HepG2 (cell line): Measurements from ENCODE around the gene GSTCD. TPM values are rescaled to one million over a fixed set of nuclear protein-coding genes. Genes with fewer than 3 reads are reported as not detected.

Experiments used
- ATAC-seq: fragments of 200-7000 bp; cut with Tn5 transposase; 3 replicates; pipeline ENCODE4 v1.9.1; 2020; ENCODE audit warnings: mild to moderate bottlenecking, moderate library complexity
- Bru-seq: library from RNA; stranded (reverse); fragments of 400-500 nt; gene quantifications from one replicate; lab custom pipeline; 2021; lab: Mats Ljungman, UMichigan
- BruChase-seq, 2 experiments: library from RNA; stranded (reverse); fragments of 400-500 nt; gene quantifications; one replicate each; lab custom pipeline; 2021; lab: Mats Ljungman, UMichigan
- BruUV-seq: library from RNA; stranded (reverse); fragments of 400-500 nt; replicated peaks from 2 replicates; lab custom pipeline; 2021; lab: Mats Ljungman, UMichigan
- CTCF ChIA-PET: fragments of 300-600 bp; formaldehyde crosslinking; extraction: SDS; loops from one replicate; lab custom pipeline; 2021; ENCODE audit warnings: low total read pairs, inconsistent platforms, low intra/inter-chr PET ratio; lab: Yijun Ruan, JAX
- POLR2A ChIA-PET: fragments of 350-600 bp; sonication (Branson Sonifier 250); formaldehyde crosslinking; loops from one replicate; lab custom pipeline; 2020; ENCODE audit warnings: antibody characterized with exemption, inconsistent platforms; lab: Yijun Ruan, JAX
- DNase-seq: peaks from one replicate; pipeline ENCODE4 v3.0.0-alpha.2; 2015; ENCODE audit warnings: low spot score
- FAIRE-seq: peaks from 3 replicates; lab custom pipeline; 2011; peaks lifted over from hg19 to GRCh38; lab: Jason Lieb, UNC
- H2AFZ ChIP-seq: one replicate; pipeline ENCODE4 v1.6.1; 2011; ENCODE audit warnings: low read length, inconsistent platforms
- H3K27ac ChIP-seq: fragments of 300-600 bp; 3 replicates; pipeline ENCODE4 v1.8.0; 2011; ENCODE audit warnings: mixed run types, mild to moderate bottlenecking, mixed read lengths, low read length, inconsistent platforms; ENCODE audit not compliant: insufficient read depth; ENCODE audit errors: extremely low read length
- H3K27me3 ChIP-seq, 2 experiments: fragments of 200-600 bp in 1 of 2; 2 replicates in 1 of 2; 3 replicates in 1 of 2; pipeline versions ENCODE4 v1.6.0 to v1.8.0; 2011; ENCODE audit warnings: low read length in 2 of 2, mild to moderate bottlenecking in 2 of 2, moderate library complexity in 2 of 2, inconsistent platforms in 1 of 2; ENCODE audit not compliant: insufficient read depth in 2 of 2, control insufficient read depth in 1 of 2
- H3K36me3 ChIP-seq, 2 experiments: fragments of 200-600 bp in 1 of 2; replicated peaks in 1 of 2; 2 replicates in 1 of 2; 3 replicates in 1 of 2; pipeline versions ENCODE4 v1.5.1 to v1.8.0; 2011; ENCODE audit warnings: low read length in 2 of 2, inconsistent platforms in 1 of 2; ENCODE audit not compliant: insufficient read depth in 2 of 2, control insufficient read depth in 1 of 2
- H3K4me1 ChIP-seq: 2 replicates; pipeline ENCODE4 v1.5.1; 2012; ENCODE audit warnings: low read length, inconsistent platforms; ENCODE audit not compliant: insufficient read depth
- H3K4me2 ChIP-seq: 2 replicates; pipeline ENCODE4 v1.6.0; 2011; ENCODE audit warnings: low read depth, low read length, inconsistent platforms
- H3K4me3 ChIP-seq, 3 experiments: fragments of 200-600 bp in 1 of 3; sonication (generic), shearing (Covaris generic) in 1 of 3; replicated peaks in 1 of 3; 2 replicates each; pipeline ENCODE4 v1.5.1; 2011 to 2016; ENCODE audit warnings: low read length in 3 of 3, inconsistent platforms in 2 of 3, low read depth in 2 of 3, mild to moderate bottlenecking in 2 of 3, control low read depth in 1 of 3, mixed read lengths in 1 of 3; ENCODE audit not compliant: insufficient read depth in 1 of 3
- H3K79me2 ChIP-seq: one replicate; pipeline ENCODE4 v1.6.1; 2011; ENCODE audit warnings: low read length, inconsistent platforms; ENCODE audit not compliant: insufficient read depth
- H3K9ac ChIP-seq: 2 replicates; pipeline ENCODE4 v1.6.0; 2011; ENCODE audit warnings: mild to moderate bottlenecking, low read depth, low read length, inconsistent platforms; ENCODE audit not compliant: insufficient read depth
- H3K9me3 ChIP-seq: 2 replicates; pipeline ENCODE4 v1.5.1; 2012; ENCODE audit warnings: mild to moderate bottlenecking, low read length
- H4K20me1 ChIP-seq: 2 replicates; pipeline ENCODE4 v1.6.0; 2011; ENCODE audit warnings: inconsistent platforms, mild to moderate bottlenecking, low read length, moderate library complexity; ENCODE audit not compliant: insufficient read depth
- BRCA1 ChIP-seq: sonication (generic); formaldehyde crosslinking; IDR thresholded peaks from 2 replicates; pipeline ENCODE4 v1.4.0; 2020; ENCODE audit warnings: missing genetic modification reagents
- BRD4 ChIP-seq: sonication (generic); formaldehyde crosslinking; IDR thresholded peaks from 2 replicates; pipeline ENCODE4 v1.4.0; 2020; ENCODE audit warnings: missing genetic modification reagents
- EHMT2 ChIP-seq: fragments of 200-600 bp; sonication (generic); IDR thresholded peaks from 2 replicates; pipeline ENCODE4 v1.7.0; 2017; ENCODE audit warnings: antibody characterized with exemption, low read depth, low read length, borderline replicate concordance
- FOXA1 ChIP-seq, 2 experiments: fragments of 450-650 bp in 1 of 2; sonication (generic) in 1 of 2; formaldehyde crosslinking in 1 of 2; IDR thresholded peaks; 2 replicates each; pipeline versions ENCODE4 v1.4.0 to v1.6.1; 2016 to 2020; ENCODE audit warnings: missing genetic modification reagents in 1 of 2
- HES4 ChIP-seq: sonication (generic); formaldehyde crosslinking; IDR thresholded peaks from 2 replicates; pipeline ENCODE4 v1.9.0; 2021; ENCODE audit warnings: mild to moderate bottlenecking, missing genetic modification reagents, borderline replicate concordance
- KMT2B ChIP-seq: IDR thresholded peaks from 2 replicates; pipeline ENCODE4 v1.6.1; 2016; ENCODE audit warnings: missing genetic modification reagents, missing compliant biosample characterization
- ZNF317 ChIP-seq: sonication (generic); formaldehyde crosslinking; IDR thresholded peaks from 2 replicates; pipeline ENCODE4 v1.5.0; 2020; ENCODE audit warnings: mild to moderate bottlenecking, missing genetic modification reagents
- ZNF460 ChIP-seq: sonication (generic); formaldehyde crosslinking; IDR thresholded peaks from 2 replicates; pipeline ENCODE4 v1.5.1; 2020; ENCODE audit warnings: missing genetic modification reagents, mild to moderate bottlenecking, borderline replicate concordance
- ZNF563 ChIP-seq: sonication (generic); formaldehyde crosslinking; IDR thresholded peaks from 2 replicates; pipeline ENCODE4 v1.8.0; 2022; ENCODE audit warnings: mild to moderate bottlenecking, moderate library complexity, missing genetic modification reagents
- ZNF777 ChIP-seq: sonication (generic); formaldehyde crosslinking; IDR thresholded peaks from 2 replicates; pipeline ENCODE4 v1.4.0; 2020; ENCODE audit warnings: missing genetic modification reagents
- ZNF878 ChIP-seq: sonication (generic); formaldehyde crosslinking; IDR thresholded peaks from 2 replicates; pipeline ENCODE4 v1.8.1; 2023; ENCODE audit warnings: mild to moderate bottlenecking, missing genetic modification reagents, moderate library complexity
- whole genome bisulfite sequencing: methylation state at CpG from one replicate; pipeline ENCODE4 v1.1.6; 2017; ENCODE audit warnings: low lambda C conversion rate; 5-methylcytosine and 5-hydroxymethylcytosine counted together
- in situ Hi-C: cut with HindIII; loops from 2 replicates; pipeline ENCODE4 v1.10.0; 2017; ENCODE audit warnings: low pct_unique_long_range_greater_than_20kb; ENCODE audit not compliant: extremely low pct_ligation_motif_present
- intact Hi-C: fragments of 100-400 bp; cut with micrococcal nuclease; formaldehyde crosslinking; loops from one replicate; pipeline ENCODE4 v1.10.0; 2022; ENCODE audit not compliant: unreplicated experiment
- long read RNA-seq, 2 experiments: library from RNA in 1 of 2; library from polyadenylated mRNA in 1 of 2; stranded (forward) in 1 of 2; unstranded in 1 of 2; transcript quantifications; one replicate each; pipeline ENCODE4 v2.0.0, GENCODE V29; 2019 to 2022
- polyA minus RNA-seq, 3 experiments: library from RNA; depleted of rRNA, polyadenylated mRNA; stranded (reverse); fragments of >200 nt; gene quantifications; 2 replicates each; pipeline ENCODE4 v1.2.3, GENCODE V29; 2011; ENCODE audit warnings: low replicate concordance in 1 of 3
- polyA plus RNA-seq, 8 experiments: library from polyadenylated mRNA; depleted of rRNA in 3 of 8; stranded (reverse) in 7 of 8; unstranded in 1 of 8; fragments of >200 nt; fragmentation: Illumina TruSeq in 4 of 8; extraction: Trizol in 4 of 8; gene quantifications; 2 replicates each; pipeline versions ENCODE4 v1.2.1 to v1.2.3, GENCODE V29; 2011 to 2016; ENCODE audit warnings: low read depth in 4 of 8, missing spikeins in 1 of 8, mixed read lengths in 1 of 8; ENCODE audit not compliant: insufficient read depth in 1 of 8
- total RNA-seq, 5 experiments: library from RNA; depleted of rRNA; stranded (reverse); fragments of >200 nt; fragmentation: Illumina TruSeq; extraction: Trizol; gene quantifications; 2 replicates each; pipeline ENCODE4 v1.2.3, GENCODE V29; 2016; ENCODE audit warnings: low read depth in 1 of 5
- TF ChIP-seq, protein P1 (sequence below): sonication (generic); formaldehyde crosslinking; IDR thresholded peaks from 2 replicates; pipeline ENCODE4 v1.4.0; 2020; ENCODE audit warnings: missing genetic modification reagents, borderline replicate concordance

Gene GSTCD, protein sequence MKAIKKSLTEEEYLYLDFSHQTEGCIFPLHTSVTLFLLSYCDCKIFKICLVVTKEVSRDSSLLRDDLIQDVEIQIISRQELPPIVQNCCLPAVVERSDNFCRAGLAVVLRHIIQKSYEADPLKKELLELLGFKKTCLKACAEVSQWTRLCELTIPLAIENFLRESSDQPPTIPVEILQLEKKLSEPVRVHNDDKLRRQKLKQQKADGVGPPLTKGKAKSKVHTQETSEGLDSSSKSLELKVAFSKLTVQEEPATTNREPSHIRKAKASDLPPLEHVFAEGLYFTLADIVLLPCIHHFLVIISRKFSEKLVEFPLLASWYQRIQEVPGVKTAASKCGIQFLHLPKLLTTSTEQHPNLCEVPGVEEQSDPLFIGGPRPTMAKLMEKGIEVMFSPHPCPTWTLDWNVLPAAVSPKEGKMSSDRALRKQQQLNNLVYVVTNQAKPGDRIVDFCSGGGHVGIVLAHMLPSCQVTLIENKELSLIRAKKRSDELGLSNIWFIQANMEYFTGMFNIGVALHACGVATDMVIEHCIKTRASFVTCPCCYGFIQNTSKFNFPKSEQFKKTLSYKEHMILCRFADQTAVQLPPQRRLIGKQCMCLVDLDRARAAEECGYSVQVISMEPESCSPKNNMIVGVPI
- total RNA-seq (2016; rRNA removed; fragmentation: Illumina TruSeq; extraction: Trizol): 30.8 and 38.7 TPM in 2 replicates
- total RNA-seq (2016; cell fraction: cytosol; rRNA removed; fragmentation: Illumina TruSeq; extraction: Trizol; ENCODE audit: low read depth): 8.2 and 9.8 TPM in 2 replicates
- total RNA-seq (2016; cell fraction: insoluble cytoplasmic fraction; rRNA removed; fragmentation: Illumina TruSeq; extraction: Trizol): 29.7 and 37.3 TPM in 2 replicates
- total RNA-seq (2016; cell fraction: membrane; rRNA removed; fragmentation: Illumina TruSeq; extraction: Trizol): 14.8 and 16.0 TPM in 2 replicates
- 32.5 and 34.0 TPM in 2 replicates for total RNA-seq (2016; cell fraction: nucleus; rRNA removed; fragmentation: Illumina TruSeq; extraction: Trizol)
- polyA plus RNA-seq (2011; rRNA removed): 6.7 and 7.9 TPM in 2 replicates
- polyA plus RNA-seq (2011; cell fraction: cytosol; rRNA removed): 4.1 and 4.5 TPM in 2 replicates
- polyA plus RNA-seq (2011; cell fraction: nucleus; rRNA removed): 3.7 and 4.3 TPM in 2 replicates
- polyA plus RNA-seq (2012): 4.2 and 6.7 TPM in 2 replicates
- polyA plus RNA-seq (2016; cell fraction: cytosol; fragmentation: Illumina TruSeq; extraction: Trizol; ENCODE audit: low read depth): 0.76 and 0.88 TPM in 2 replicates
- 17.7 and 19.5 TPM in 2 replicates for polyA plus RNA-seq (2016; cell fraction: insoluble cytoplasmic fraction; fragmentation: Illumina TruSeq; extraction: Trizol; ENCODE audit: low read depth)
- 3.2 TPM in 2 replicates for polyA plus RNA-seq (2016; cell fraction: membrane; fragmentation: Illumina TruSeq; extraction: Trizol; ENCODE audit: low read depth)
- 13.4 and 14.3 TPM in 2 replicates for polyA plus RNA-seq (2016; cell fraction: nucleus; fragmentation: Illumina TruSeq; extraction: Trizol; ENCODE audit: insufficient read depth, low read depth)
- polyA minus RNA-seq (2011; rRNA and poly(A)+ RNA removed; ENCODE audit: low replicate concordance): 7.8 and 9.3 TPM in 2 replicates
- 9.1 and 9.4 TPM in 2 replicates for polyA minus RNA-seq (2011; cell fraction: cytosol; rRNA and poly(A)+ RNA removed)
- polyA minus RNA-seq (2011; cell fraction: nucleus; rRNA and poly(A)+ RNA removed): 21.8 and 26.5 TPM in 2 replicates
- Bru-seq, nascent RNA: percentile 59 among the genes with signal in this experiment
- percentile 55 among the genes with signal in this experiment for BruChase-seq, experiment 1, labeled RNA remaining after a 6-hour chase
- BruChase-seq, experiment 2, labeled RNA remaining after a 2-hour chase: percentile 59 among the genes with signal in this experiment
- long read RNA-seq, experiment 1, full-length matches to known transcripts: 1 of 4 reads
- long read RNA-seq, experiment 1, partial matches to known transcripts: 0 of 4 reads
- long read RNA-seq, experiment 1, other reads (novel, unspliced or antisense): 3 of 4 reads
- long read RNA-seq, experiment 2, partial matches to known transcripts: 1 of 10 reads
- long read RNA-seq, experiment 2, other reads (novel, unspliced or antisense): 9 of 10 reads

DNA sequence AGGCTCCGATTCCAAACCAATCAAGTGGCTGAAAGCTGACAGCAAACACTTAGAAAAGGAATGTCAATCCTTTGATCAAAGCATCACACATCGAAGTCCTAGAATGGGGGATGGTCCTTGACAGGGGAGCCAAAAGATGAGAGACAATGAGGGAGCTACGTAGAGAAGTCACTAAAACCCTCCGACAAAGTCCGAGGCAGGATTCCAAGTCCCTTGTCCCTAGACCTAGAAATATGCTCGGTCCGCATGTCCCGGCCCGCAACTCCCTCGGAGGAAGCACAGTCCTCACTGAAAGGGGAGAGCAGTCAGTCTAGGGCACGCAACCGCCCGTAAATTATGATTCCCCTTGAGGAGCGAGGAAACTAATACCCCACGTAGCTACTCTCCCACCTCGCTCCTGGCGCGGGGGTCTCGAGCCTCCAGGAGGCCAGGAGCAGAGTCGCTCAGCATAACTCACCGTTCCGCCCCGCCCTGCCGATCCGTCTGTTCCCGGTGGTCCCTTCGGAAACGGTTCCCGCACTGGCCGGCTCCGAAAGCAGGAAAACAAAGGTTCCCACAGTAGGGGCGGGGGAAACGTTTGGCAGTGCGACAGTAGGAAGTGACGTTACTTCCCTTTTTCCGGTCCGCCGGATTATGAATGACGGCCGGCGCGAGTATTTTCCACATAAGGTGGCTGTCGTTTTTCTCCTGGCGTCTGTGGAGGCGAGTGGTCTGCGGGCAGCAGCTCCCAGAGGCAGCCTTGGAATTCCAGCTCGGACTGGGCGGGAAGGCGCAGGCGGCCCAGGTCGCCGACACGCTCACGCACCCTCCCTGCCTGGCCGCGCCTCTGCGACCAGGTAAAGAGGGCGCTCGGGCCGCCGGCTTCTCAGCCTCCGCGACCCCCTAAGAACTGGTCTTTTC is at the start of gene GSTCD, which contains the start of gene INTS12:
Gene GSTCD (plus strand): TSS at position 604 of the 900 bp plus-strand sequence. CDS start 8,830 bp downstream, outside the sequence.
Gene INTS12 (minus strand): TSS at position 509 of the 900 bp plus-strand sequence. CDS start 8,684 bp downstream, outside the sequence.
- ChIA-PET CTCF (no interaction called here), POLR2A (no interaction called here)
- Histone ChIP-seq H3K27me3 (no peaks in the 10 kb centered on the region; a peak in 1 of 5 replicates), H3K9me3 (no peaks in the 10 kb centered on the region), H3K36me3 (no peaks in the 10 kb centered on the region), H2AFZ (peak within 1 kb of the TSS; percentile 99), H4K20me1 (no peaks in the 10 kb centered on the region; the same call in 1 of the 2 replicates), H3K79me2 (peaks cover 62% of the 10 kb centered on the region), H3K4me3 (peak within 1 kb of the TSS; percentile 80 to 98 (median 82)), H3K4me1 (peaks cover 40% of the 10 kb centered on the region), H3K27ac (peak within 1 kb of the TSS; percentile 90), H3K9ac (peak within 1 kb of the TSS; percentile 94), H3K4me2 (peak within 1 kb of the TSS; percentile 86)
- no TSS peak for BruUV-seq
- no peak for FAIRE-seq
- peak; percentile 93 for ATAC-seq
- DNase-seq: peak; percentile 82
- in situ Hi-C loops (no loop called here), intact Hi-C loops (loop anchor here (1.0 to 10.0 kb wide), 4 partner anchors 186 to 606 kb away; partner anchors contain the start of genes AIMP1, NPNT, TBCK and TET2)
- WGBS: 0% methylated on average over 8 of the region's 63 CpGs
- peak; percentile 85; the same call in 1 of the 2 replicates for TF ChIP-seq HES4
- TF ChIP-seq BRD4 (CRISPR knock-in tag): peak; percentile 89
- TF ChIP-seq ZNF878 (CRISPR knock-in tag): peak; percentile 99
- peak; percentile 100 for TF ChIP-seq KMT2B
- peak; percentile 88 for TF ChIP-seq ZNF317 (CRISPR knock-in tag)
- TF ChIP-seq BRCA1 (CRISPR knock-in tag): peak; percentile 44; the same call in 1 of the 2 replicates
- TF ChIP-seq ZNF777 (CRISPR knock-in tag): 0 out of 2 replicates have a peak, but pooled peaks have one; percentile 51
- no peak; the same call in 1 of the 2 replicates for TF ChIP-seq EHMT2
- peak; percentile 36; the same call in 1 of the 2 replicates for TF ChIP-seq ZNF563
- TF ChIP-seq, protein P1, sequence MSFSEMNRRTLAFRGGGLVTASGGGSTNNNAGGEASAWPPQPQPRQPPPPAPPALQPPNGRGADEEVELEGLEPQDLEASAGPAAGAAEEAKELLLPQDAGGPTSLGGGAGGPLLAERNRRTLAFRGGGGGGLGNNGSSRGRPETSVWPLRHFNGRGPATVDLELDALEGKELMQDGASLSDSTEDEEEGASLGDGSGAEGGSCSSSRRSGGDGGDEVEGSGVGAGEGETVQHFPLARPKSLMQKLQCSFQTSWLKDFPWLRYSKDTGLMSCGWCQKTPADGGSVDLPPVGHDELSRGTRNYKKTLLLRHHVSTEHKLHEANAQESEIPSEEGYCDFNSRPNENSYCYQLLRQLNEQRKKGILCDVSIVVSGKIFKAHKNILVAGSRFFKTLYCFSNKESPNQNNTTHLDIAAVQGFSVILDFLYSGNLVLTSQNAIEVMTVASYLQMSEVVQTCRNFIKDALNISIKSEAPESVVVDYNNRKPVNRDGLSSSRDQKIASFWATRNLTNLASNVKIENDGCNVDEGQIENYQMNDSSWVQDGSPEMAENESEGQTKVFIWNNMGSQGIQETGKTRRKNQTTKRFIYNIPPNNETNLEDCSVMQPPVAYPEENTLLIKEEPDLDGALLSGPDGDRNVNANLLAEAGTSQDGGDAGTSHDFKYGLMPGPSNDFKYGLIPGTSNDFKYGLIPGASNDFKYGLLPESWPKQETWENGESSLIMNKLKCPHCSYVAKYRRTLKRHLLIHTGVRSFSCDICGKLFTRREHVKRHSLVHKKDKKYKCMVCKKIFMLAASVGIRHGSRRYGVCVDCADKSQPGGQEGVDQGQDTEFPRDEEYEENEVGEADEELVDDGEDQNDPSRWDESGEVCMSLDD (CRISPR knock-in tag): no peak
- TF ChIP-seq FOXA1 (IDR thresholded peaks at IDR 0.05): no peak
- peak; percentile 38; the same call in 1 of the 2 replicates for TF ChIP-seq FOXA1 (CRISPR knock-in tag; IDR thresholded peaks at IDR 0.05)
- peak; percentile 86; the same call in 1 of the 2 replicates for TF ChIP-seq ZNF460
